Effector memory CD4-positive, alpha-beta T cell (primary cell): ENCODE measurements around the gene IFNA6.
"Not testable (repeated sequence)": the region's sequence is repeated elsewhere in the genome, so short reads cannot be mapped to it uniquely, and the experiment has no call there.

ENCODE experiments used
- DNase-seq, 3 donors: peaks; one replicate each; pipeline ENCODE4 v3.0.0-alpha.2; 2020
- H3K27ac ChIP-seq: 2 replicates; pipeline ENCODE4 v1.7.0; 2013; ENCODE audit warnings: mild to moderate bottlenecking, low read length, moderate library complexity; ENCODE audit not compliant: insufficient read depth, poor library complexity, severe bottlenecking
- H3K27me3 ChIP-seq: replicated peaks from 2 replicates; pipeline ENCODE4 v1.7.0; 2013; ENCODE audit warnings: mild to moderate bottlenecking, low read length; ENCODE audit not compliant: insufficient read depth, control insufficient read depth, poor library complexity, severe bottlenecking
- H3K36me3 ChIP-seq: 2 replicates; pipeline ENCODE4 v1.7.0; 2013; ENCODE audit warnings: mild to moderate bottlenecking, low read length, moderate library complexity; ENCODE audit not compliant: control insufficient read depth, insufficient read depth
- H3K4me1 ChIP-seq: 2 replicates; pipeline ENCODE4 v1.7.0; 2013; ENCODE audit warnings: low read length, mild to moderate bottlenecking; ENCODE audit not compliant: control insufficient read depth, insufficient read depth, poor library complexity, severe bottlenecking
- H3K4me3 ChIP-seq: 2 replicates; pipeline ENCODE4 v1.7.0; 2013; ENCODE audit warnings: low read length, low read depth, mild to moderate bottlenecking; ENCODE audit not compliant: insufficient read depth, poor library complexity, severe bottlenecking
- H3K9me3 ChIP-seq: 2 replicates; pipeline ENCODE4 v1.7.0; 2013; ENCODE audit warnings: mild to moderate bottlenecking, low read length, moderate library complexity; ENCODE audit not compliant: control insufficient read depth

The IFNA6 gene

GRCh38 chr9:21367957-21368356 is 17.3 kb upstream of the IFNA6 start, which contains the start of gene IFNA13:
Gene IFNA13, minus strand, starts transcription at chr9:21368057. Its CDS starts 47 bp downstream, at chr9:21368010.
- H3K4me1 ChIP-seq: no peaks in the 10 kb centered on the region
- H3K27me3 ChIP-seq: no peaks in the 10 kb centered on the region
- no peak within 1 kb of the TSS for H3K4me3 ChIP-seq
- DNase-seq: no peak
- H3K9me3 ChIP-seq: no peaks in the 10 kb centered on the region
- no peak within 1 kb of the TSS for H3K27ac ChIP-seq
- no peaks in the 10 kb centered on the region for H3K36me3 ChIP-seq

- DNase-seq, H3K27ac ChIP-seq, H3K4me1 ChIP-seq, H3K36me3 ChIP-seq, H3K4me3 ChIP-seq, H3K27me3 ChIP-seq, H3K9me3 ChIP-seq: not testable (repeated sequence)
Measured at GRCh38 chr9:21367169-21367568, 16.5 kb upstream of the IFNA6 start.

GRCh38 chr9:21362287-21362686 is 11.6 kb upstream of the IFNA6 start:
- H3K9me3 ChIP-seq: no peaks in the 10 kb centered on the region
- H3K27ac ChIP-seq: no peak overlapping the region
- H3K36me3 ChIP-seq: no peaks in the 10 kb centered on the region
- no peaks in the 10 kb centered on the region for H3K27me3 ChIP-seq
- no peak for DNase-seq
- peaks cover 6% of the 10 kb centered on the region for H3K4me1 ChIP-seq
- H3K4me3 ChIP-seq: no peak overlapping the region

- Histone ChIP-seq H3K9me3 (no peaks in the 10 kb centered on the region), H3K27ac (no peak overlapping the region), H3K36me3 (no peaks in the 10 kb centered on the region), H3K4me1 (peaks cover 6% of the 10 kb centered on the region), H3K4me3 (peak overlapping the region; percentile 11), H3K27me3 (no peaks in the 10 kb centered on the region)
- no peak for DNase-seq
Measured at GRCh38 chr9:21357479-21358460, 7.1 kb upstream of the IFNA6 start.

- Histone ChIP-seq H3K27me3 (no peaks in the 10 kb centered on the region), H3K4me3 (no peak overlapping the region), H3K9me3 (no peaks in the 10 kb centered on the region), H3K27ac (no peak overlapping the region), H3K36me3 (no peaks in the 10 kb centered on the region), H3K4me1 (no peaks in the 10 kb centered on the region)
- DNase-seq: no peak
Measured at GRCh38 chr9:21348430-21348970, 2.2 kb downstream of the IFNA6 start.

GRCh38 chr9:21340735-21341134 is 10.0 kb downstream of the IFNA6 start:
- Histone ChIP-seq H3K27me3 (no peaks in the 10 kb centered on the region), H3K4me1 (no peaks in the 10 kb centered on the region), H3K9me3 (no peaks in the 10 kb centered on the region), H3K27ac (no peak overlapping the region), H3K4me3 (no peak overlapping the region), H3K36me3 (no peaks in the 10 kb centered on the region)
- no peak for DNase-seq

GRCh38 chr9:21336457-21336856 is 14.2 kb downstream of the IFNA6 start:
- H3K27me3 ChIP-seq: no peaks in the 10 kb centered on the region
- DNase-seq: no peak
- H3K4me1 ChIP-seq: peaks cover 10% of the 10 kb centered on the region
- no peaks in the 10 kb centered on the region for H3K9me3 ChIP-seq
- H3K27ac ChIP-seq: no peak overlapping the region
- no peak overlapping the region for H3K4me3 ChIP-seq
- H3K36me3 ChIP-seq: peaks cover 5% of the 10 kb centered on the region

- peak within 1 kb of the TSS; percentile 94 for H3K4me3 ChIP-seq
- peak within 1 kb of the TSS; percentile 95 for H3K27ac ChIP-seq
- peaks cover 5% of the 10 kb centered on the region for H3K36me3 ChIP-seq
- peak; percentile 72 to 84 (median 80) for DNase-seq
- H3K9me3 ChIP-seq: no peaks in the 10 kb centered on the region
- no peaks in the 10 kb centered on the region for H3K27me3 ChIP-seq
- peaks cover 10% of the 10 kb centered on the region for H3K4me1 ChIP-seq
Measured at GRCh38 chr9:21334701-21335632, 15.7 kb downstream of the IFNA6 start, which contains the start of gene KLHL9. Gene KLHL9, minus strand, starts transcription at chr9:21335404. Its CDS starts 545 bp downstream, at chr9:21334859.

GRCh38 chr9:21333226-21333625 is 17.5 kb downstream of the IFNA6 start:
- Histone ChIP-seq H3K4me3 (no peak overlapping the region), H3K9me3 (no peaks in the 10 kb centered on the region), H3K36me3 (peaks cover 5% of the 10 kb centered on the region), H3K27me3 (no peaks in the 10 kb centered on the region), H3K4me1 (peaks cover 10% of the 10 kb centered on the region), H3K27ac (no peak overlapping the region)
- no peak for DNase-seq
